KBM-7 (cell line): ENCODE results near the gene ZNF488.

Experiments used
- DNase-seq: peaks from one replicate; pipeline ENCODE4 v3.0.0-alpha.2; 2015
- in situ Hi-C: fragments of 300-500 bp; cut with MboI; formaldehyde crosslinking; loops from 2 replicates; pipeline ENCODE4 v1.14.3; 2020; ENCODE audit warnings: low sequenced_read_pairs, low pct_unique_long_range_greater_than_20kb, mixed read lengths

ZNF488 gene

GRCh38 chr10:47339186-47339735 is 44.8 kb downstream of the ZNF488 start:
- in situ Hi-C loops = no loop called here
- DNase-seq = no peak

GRCh38 chr10:47337310-47337709 is 46.8 kb downstream of the ZNF488 start:
- DNase-seq = no peak
- in situ Hi-C loops = no loop called here

GRCh38 chr10:47336387-47337134 is 47.5 kb downstream of the ZNF488 start:
- peak; percentile 26 for DNase-seq
- in situ Hi-C loops = no loop called here

- in situ Hi-C loops = no loop called here
- DNase-seq = no peak
Observed at GRCh38 chr10:47335906-47336305, 48.2 kb downstream of the ZNF488 start.

GRCh38 chr10:47334466-47335295 is 49.4 kb downstream of the ZNF488 start:
- no peak for DNase-seq
- in situ Hi-C loops = no loop called here

GRCh38 chr10:47333532-47333931 is 50.6 kb downstream of the ZNF488 start:
- DNase-seq = no peak
- in situ Hi-C loops = no loop called here

- in situ Hi-C loops = no loop called here
- DNase-seq = no peak
Observed at GRCh38 chr10:47332946-47333345, 51.1 kb downstream of the ZNF488 start.

GRCh38 chr10:47332371-47332770 is 51.7 kb downstream of the ZNF488 start:
- no peak for DNase-seq
- in situ Hi-C loops = no loop called here

- in situ Hi-C loops = no loop called here
- no peak for DNase-seq
Observed at GRCh38 chr10:47331954-47332353, 52.1 kb downstream of the ZNF488 start.

- in situ Hi-C loops = no loop called here
- DNase-seq = no peak
Observed at GRCh38 chr10:47331491-47331890, 52.6 kb downstream of the ZNF488 start.

GRCh38 chr10:47330804-47331203 is 53.3 kb downstream of the ZNF488 start:
- in situ Hi-C loops = no loop called here
- no peak for DNase-seq

- in situ Hi-C loops = no loop called here
- DNase-seq = no peak
Observed at GRCh38 chr10:47330366-47330765, 53.7 kb downstream of the ZNF488 start.

GRCh38 chr10:47329855-47330254 is 54.2 kb downstream of the ZNF488 start:
- no peak for DNase-seq
- in situ Hi-C loops = no loop called here

GRCh38 chr10:47326927-47327330 is 57.2 kb downstream of the ZNF488 start:
- DNase-seq = no peak
- in situ Hi-C loops = no loop called here

- DNase-seq = no peak
- in situ Hi-C loops = no loop called here
Observed at GRCh38 chr10:47326306-47326926, 57.7 kb downstream of the ZNF488 start.

GRCh38 chr10:47325303-47326291 is 58.5 kb downstream of the ZNF488 start:
- in situ Hi-C loops = no loop called here

GRCh38 chr10:47323636-47324296 is 60.3 kb downstream of the ZNF488 start:
- in situ Hi-C loops = no loop called here
- no peak for DNase-seq

More at GRCh38 chr10:47325303-47326291, 58.5 kb downstream of the ZNF488 start:
- no peak for DNase-seq

GRCh38 chr10:47323087-47323486 is 61.0 kb downstream of the ZNF488 start:
- in situ Hi-C loops = no loop called here
- DNase-seq = no peak
